Measurements from ENCODE around the gene RSAD1.

DNA sequence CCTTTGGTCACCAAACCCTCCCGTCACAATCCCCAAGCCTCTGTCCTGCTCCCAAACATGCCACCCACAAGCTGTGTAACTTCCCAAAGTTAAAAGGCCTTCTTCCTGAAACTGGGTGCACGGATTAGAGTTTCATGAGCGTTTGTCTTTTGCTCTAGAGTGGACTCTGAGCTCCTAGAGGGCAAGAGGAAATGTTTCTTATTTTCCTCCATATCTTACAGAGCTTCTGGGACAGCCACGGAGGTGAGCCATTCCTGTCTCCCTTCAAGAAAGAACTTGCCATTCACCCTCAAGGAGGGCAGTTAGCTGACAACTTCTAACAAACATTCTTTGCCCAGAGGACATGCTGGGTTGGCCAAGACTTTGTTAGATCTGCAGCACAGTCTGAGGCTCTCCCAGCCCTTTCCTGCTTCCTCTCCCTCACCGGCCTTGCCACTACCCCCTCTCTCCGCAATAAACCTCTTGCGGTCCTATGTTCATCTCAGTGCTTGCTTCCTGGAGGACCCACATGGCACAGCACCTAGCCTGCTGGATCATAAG lies 27.0 kb downstream of the RSAD1 start:
- TF ChIP-seq, protein P1, sequence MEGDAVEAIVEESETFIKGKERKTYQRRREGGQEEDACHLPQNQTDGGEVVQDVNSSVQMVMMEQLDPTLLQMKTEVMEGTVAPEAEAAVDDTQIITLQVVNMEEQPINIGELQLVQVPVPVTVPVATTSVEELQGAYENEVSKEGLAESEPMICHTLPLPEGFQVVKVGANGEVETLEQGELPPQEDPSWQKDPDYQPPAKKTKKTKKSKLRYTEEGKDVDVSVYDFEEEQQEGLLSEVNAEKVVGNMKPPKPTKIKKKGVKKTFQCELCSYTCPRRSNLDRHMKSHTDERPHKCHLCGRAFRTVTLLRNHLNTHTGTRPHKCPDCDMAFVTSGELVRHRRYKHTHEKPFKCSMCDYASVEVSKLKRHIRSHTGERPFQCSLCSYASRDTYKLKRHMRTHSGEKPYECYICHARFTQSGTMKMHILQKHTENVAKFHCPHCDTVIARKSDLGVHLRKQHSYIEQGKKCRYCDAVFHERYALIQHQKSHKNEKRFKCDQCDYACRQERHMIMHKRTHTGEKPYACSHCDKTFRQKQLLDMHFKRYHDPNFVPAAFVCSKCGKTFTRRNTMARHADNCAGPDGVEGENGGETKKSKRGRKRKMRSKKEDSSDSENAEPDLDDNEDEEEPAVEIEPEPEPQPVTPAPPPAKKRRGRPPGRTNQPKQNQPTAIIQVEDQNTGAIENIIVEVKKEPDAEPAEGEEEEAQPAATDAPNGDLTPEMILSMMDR (IDR thresholded peaks at IDR 0.05; ENCODE audit: low read depth, low read length, missing input control): no peak
- TF ChIP-seq JUND (IDR thresholded peaks at IDR 0.05) (no peak), TAF1 (conservative IDR thresholded peaks at IDR 0.05) (no peak)
- TF ChIP-seq, protein P2, sequence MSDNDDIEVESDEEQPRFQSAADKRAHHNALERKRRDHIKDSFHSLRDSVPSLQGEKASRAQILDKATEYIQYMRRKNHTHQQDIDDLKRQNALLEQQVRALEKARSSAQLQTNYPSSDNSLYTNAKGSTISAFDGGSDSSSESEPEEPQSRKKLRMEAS (IDR thresholded peaks at IDR 0.05): no peak

Measured in liver (tissue), 3 donors.